GM18870 (cell line): ENCODE data around the gene OPN1LW.
A peak's percentile ranks its signal among the peaks of the same experiment; 100 is the strongest.
"Not testable (repeated sequence)": the region's sequence is repeated elsewhere in the genome, so short reads cannot be mapped to it uniquely, and the experiment has no call there.

Source experiments
- ATAC-seq: cut with Tn5 transposase; IDR thresholded peaks from one replicate; pipeline ENCODE4 v1.9.1; 2021; ENCODE audit warnings: moderate library complexity; ENCODE audit not compliant: unreplicated experiment

Gene OPN1LW

GRCh38 chrX:154144010-154144409, at the start of gene OPN1LW:
Gene OPN1LW (plus strand): TSS chrX:154144243. CDS start chrX:154144284, 41 bp downstream.
- ATAC-seq = not testable (repeated sequence)

- no peak for ATAC-seq
Measured at GRCh38 chrX:154094833-154095232, 49.2 kb upstream of the OPN1LW start.

DNA sequence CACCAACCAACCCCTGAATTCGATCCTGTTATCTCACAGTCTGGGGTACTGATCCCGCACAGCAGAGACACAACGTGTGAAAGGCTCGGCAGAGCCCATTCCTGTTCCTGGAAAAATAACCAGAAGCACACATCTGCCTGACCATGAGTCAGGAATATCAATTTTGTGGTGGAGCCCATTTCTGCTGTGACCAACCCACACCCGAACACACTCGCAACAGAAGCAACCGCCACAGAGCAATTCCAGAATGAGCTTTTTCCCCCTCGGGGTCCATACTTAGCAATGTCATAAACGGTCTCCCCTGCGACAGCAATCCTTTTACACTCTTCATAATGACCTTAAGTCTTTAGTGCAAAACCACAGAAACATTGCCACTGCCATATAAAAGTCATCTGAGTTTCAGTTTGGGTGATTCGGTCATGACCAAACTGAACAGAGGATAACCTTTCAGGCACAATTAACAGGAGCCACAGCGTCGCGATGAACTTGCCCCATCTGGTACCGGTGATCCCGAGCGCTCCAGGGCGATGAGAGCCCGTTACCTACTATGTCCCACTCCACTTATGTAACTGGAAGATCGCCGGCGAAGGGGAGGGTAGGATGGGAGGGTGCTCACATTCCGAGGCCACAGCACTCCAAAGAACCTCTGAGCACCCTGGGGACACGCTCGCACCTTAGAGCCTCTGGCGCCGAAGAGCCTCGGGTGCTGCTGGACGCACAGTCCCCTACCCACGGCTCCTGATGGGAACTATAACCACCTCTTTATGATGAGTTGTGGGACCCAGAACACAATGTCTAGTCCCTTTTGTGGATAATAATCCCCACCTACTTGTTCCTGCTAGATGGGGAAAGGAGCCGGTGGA, 47.7 kb upstream of the OPN1LW start:
- no peak for ATAC-seq

DNA sequence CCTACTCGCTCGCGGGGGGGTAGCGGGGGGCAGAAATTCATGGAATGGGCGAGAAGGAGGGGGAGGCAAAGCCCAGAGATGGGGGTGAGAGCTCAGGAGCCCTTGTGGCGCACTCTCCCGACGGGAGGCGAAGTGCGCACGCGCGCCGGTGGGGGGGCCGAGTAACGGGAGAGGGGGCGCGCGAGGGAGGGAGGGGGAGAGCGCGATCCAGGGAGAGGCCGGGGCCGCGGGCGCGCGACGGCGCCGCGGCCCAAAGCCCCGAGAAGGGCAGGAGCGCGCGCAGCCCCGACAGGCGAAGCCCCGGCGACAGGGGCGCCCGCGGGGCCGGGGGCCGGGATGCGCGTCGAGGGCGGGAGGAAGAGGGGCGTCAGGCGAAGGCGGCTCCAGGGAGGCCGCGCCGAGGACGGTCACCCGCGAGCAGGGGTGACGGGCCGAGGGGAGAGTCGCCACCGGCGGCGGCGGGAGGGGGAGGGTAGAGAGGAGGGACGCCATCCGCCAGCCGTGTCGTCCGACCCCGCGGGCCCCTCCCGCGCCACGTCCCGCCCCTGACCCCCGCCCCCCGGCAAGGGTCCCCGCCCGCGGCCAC, 46.9 kb upstream of the OPN1LW start:
- ATAC-seq = no peak

GRCh38 chrX:154097589-154098541, 46.2 kb upstream of the OPN1LW start, which contains the start of gene MECP2:
Gene MECP2 (minus strand): TSS chrX:154097717.
- peak; percentile 63 for ATAC-seq

- no peak for ATAC-seq
Measured at GRCh38 chrX:154098551-154098950, 45.5 kb upstream of the OPN1LW start.

DNA sequence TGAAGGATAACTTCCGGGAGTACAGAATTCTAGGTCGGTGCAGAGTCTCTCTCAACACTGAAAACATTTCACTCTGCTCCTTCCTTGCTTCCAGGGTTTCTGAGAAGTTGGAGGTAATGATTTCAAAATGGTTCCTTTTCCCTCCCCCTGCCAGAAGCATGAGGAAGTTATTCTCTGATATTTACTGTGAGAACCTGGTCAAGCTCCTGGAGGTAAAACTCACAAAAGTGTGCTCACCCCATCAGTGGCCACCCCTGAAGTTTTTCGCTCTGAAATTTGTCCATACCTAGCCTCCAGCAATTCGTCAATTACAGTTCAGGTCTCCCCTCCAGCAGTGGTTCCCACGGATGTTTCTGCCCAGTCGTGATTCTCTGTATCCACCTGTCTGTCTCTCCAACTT, 30.3 kb upstream of the OPN1LW start:
- ATAC-seq = no peak

- no peak for ATAC-seq
Measured at GRCh38 chrX:154114652-154115051, 29.4 kb upstream of the OPN1LW start.

DNA sequence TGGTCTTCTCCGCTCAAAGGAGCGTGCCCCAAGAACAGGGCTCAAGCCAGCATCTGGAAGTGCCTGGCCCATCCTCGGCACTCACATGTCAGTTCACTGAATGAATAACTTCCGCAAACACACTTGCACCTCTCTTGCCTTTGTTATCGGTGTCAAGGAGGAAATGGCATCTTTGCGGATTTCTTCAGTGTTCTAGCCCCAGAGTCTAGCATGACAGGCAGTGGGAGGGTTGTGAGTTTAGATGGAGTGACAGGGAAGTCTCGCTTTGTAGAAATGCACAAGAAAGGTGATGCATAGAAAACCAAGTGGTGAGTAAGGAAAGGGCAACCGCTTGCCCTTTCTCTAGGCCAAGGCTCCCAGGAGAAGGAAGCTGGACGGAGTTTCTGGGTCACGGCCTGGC, 29.0 kb upstream of the OPN1LW start:
- no peak for ATAC-seq

DNA sequence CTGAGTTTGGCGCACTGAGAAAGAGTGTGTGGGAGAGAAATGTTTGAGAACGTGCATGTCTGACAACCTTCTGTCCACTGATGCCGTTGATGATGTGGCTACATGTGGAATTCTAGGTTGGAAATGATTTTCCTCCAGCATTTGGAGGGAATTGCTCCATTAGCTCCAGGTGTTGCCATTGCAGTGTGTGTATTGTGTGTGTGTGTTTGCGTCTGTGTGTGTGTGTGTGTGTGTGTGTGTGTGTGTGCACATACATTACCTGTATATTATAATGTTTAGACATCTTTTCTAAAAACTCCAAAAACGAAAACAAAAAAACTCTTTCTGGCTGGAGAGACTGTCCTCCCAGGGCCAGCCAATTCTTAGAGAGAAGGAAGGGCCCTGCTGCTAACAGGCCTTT, 28.3 kb upstream of the OPN1LW start:
- no peak for ATAC-seq

DNA sequence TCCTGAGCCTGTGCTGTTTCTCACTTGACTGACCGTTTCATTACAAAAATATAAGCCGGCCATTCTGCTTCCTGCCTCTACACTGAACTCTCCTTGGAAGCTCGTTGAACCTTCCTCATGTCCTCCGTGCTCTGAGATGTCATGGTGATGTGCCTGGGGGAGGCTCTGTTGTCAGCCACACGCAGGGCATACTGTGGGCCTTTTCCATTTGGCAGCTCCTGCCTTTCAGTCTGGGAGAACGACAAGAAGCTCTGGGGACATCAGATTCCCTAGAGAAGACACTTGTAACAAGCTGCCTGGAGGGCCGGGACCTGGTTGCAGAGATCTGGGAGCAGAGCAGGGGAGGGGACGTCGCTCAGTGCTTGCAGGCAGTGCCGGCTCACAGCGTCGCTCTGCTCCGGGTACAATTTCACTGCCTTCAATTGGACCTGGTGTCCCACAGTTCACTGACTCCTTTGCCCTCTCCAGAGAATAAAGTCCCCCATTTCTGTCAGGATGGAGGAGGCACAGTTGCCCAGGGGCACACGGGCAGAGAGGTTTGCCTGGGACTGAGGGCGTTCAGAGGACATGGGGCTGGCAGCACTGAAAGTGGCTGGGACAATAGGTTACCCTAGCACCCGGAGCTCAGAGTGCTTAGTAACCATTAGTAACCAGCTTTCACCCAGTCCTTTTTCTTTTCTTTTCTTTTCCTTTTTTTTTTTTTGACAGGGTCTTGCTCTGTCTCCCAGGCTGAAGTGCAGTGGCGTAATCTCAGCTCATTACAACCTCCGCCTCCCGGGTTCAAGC, 27.4 kb upstream of the OPN1LW start:
- no peak for ATAC-seq

- no peak for ATAC-seq
Measured at GRCh38 chrX:154117566-154117965, 26.5 kb upstream of the OPN1LW start.

DNA sequence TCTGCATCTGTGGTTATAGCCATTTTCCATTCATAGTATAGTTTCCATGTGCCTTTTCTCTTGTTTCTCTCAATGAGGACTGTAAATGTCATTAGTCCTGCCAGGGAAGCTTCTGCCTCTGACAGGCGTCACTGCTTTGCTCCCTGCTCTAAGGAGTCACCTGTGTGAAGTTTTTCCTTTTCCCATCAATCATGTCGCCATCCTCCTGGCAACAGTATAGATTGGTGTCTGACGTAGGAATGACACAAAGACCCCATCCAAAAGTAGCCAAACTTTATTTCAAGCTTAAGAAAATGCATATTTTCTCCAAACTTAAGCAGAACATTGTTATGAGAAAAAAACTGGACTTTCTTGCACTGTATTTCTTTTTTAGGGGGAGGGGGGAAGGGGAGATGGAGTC, 23.5 kb upstream of the OPN1LW start:
- ATAC-seq = no peak

- ATAC-seq = no peak
Measured at GRCh38 chrX:154121207-154121606, 22.8 kb upstream of the OPN1LW start.

DNA sequence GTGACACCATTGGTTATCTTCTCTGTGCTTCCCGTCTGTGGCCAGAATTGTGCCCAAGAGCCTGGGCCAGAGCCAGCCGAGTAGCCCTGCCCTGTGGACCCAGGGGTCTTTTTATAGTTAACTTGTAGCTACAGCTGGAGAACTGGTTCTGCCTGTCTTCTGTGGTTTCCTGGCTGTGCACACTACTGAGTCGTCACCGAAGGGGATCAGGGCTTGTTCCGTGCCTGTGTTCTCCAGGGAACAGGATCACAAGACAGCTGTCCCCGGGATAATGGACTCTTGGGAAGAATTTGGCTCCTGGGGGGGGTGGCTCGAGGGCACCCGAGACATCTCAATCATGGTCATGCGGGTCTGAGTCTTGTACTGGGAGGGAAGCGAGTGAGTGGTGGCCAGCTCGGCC, 22.1 kb upstream of the OPN1LW start:
- no peak for ATAC-seq

DNA sequence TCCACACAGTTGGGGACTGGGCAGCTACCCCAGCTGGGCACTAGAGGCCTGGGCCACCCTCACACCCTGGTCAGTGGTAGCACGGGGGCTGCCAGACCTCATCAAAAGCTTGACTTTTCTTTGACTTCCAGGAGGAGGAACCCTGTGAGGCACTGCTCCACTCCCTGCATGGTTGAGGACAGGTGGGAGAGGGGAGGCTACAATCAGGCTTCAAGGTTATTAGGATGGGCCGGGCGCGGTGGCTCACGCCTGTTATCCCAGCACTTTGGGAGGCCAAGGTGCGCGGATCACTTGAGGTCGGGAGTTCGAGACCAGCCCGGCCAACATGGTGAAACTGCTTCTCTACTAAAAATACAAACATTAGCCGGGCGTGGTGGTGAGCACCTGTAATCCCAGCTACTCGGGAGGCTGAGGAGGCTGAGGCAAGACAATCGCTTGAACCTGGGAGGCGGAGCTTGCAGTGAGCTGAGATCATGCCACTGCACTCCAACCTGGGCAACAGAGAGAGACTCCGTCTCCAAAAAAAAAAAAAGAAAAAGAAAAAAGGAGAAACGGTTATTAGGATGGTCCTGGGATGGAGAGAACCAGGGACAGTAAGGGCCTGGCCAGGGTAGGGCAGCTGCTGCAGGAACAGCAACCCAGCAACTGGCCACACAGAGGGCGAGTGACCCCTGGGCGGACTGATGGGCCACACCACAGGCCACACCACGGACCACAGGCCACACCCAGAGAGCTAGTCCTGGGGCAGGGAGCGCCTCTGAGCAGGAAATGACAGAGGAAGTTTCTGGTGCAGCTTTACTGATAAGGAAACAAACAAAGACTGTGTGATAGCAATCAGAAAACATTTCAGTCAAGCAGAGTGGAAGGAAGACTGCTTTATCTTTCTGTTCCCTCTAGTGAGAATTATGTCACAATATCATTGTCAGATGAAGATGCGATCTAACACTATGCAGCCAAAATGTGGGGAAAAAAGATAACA, 20.5 kb upstream of the OPN1LW start:
- no peak for ATAC-seq

- ATAC-seq = no peak
Measured at GRCh38 chrX:154125391-154126040, 18.5 kb upstream of the OPN1LW start.

DNA sequence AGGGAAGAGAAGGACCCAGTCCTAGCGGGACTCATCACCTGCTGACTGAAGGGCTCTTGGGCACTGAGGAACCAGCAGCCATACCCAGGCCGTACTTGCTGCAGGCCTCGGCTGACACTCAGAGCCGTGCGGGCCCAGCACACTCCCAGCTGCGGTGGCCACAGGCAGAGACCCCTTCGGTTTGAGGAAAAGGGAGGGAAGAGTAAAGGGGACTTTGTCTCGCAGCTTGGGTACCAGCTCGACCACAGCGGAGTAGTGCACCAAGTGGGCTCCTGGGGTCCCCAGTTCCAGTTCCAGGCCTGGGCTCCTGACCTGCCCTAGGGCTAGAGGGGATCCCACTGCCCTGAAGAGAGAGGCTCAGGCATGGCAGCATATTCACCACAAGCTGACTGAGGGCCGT, 17.9 kb upstream of the OPN1LW start:
- ATAC-seq = no peak

GRCh38 chrX:154131955-154132354, 12.1 kb upstream of the OPN1LW start:
- no peak for ATAC-seq
